K562 (cell line): ENCODE results near the gene SPTBN2. TPM values are rescaled to one million over a fixed set of nuclear protein-coding genes. Genes with fewer than 3 reads are reported as not detected.

Experiments used
- ATAC-seq: fragments of 200-7000 bp; cut with Tn5 transposase; 3 replicates; pipeline ENCODE4 v1.9.1; 2020; ENCODE audit warnings: moderate library complexity
- BruUV-seq: library from RNA; stranded (reverse); fragments of 400-500 nt; replicated peaks from 2 replicates; lab custom pipeline; 2021; lab: Mats Ljungman, UMichigan
- CTCF ChIA-PET: fragments of 300-600 bp; formaldehyde crosslinking; extraction: SDS; loops from one replicate; lab custom pipeline; 2021; ENCODE audit warnings: low intra/inter-chr PET ratio; lab: Yijun Ruan, JAX
- POLR2A ChIA-PET: fragments of 300-600, 350-650 bp; sonication (Branson Sonifier 250); formaldehyde crosslinking; extraction: SDS; loops from one replicate; lab custom pipeline; 2021; ENCODE audit warnings: antibody characterized with exemption, inconsistent platforms; lab: Yijun Ruan, JAX
- DNase-seq, 4 experiments: peaks; one replicate each; pipeline versions ENCODE4 v3.0.0 to v3.0.0-alpha.2; 2011 to 2018; ENCODE audit warnings: low spot score in 3 of 4, mixed read lengths in 3 of 4; ENCODE audit errors: extremely low read depth in 1 of 4
- FAIRE-seq: peaks from 2 replicates; lab custom pipeline; 2011; peaks lifted over from hg19 to GRCh38; lab: Jason Lieb, UNC
- H2AFZ ChIP-seq: 2 replicates; pipeline ENCODE4 v1.6.0; 2011; ENCODE audit warnings: low read depth, low read length, control low read depth, inconsistent platforms
- H3K27ac ChIP-seq: fragments of 200-600 bp; 3 replicates; pipeline ENCODE4 v1.8.0; 2011; ENCODE audit warnings: low read depth, mild to moderate bottlenecking, control low read depth, inconsistent platforms, low read length, moderate library complexity, mixed read lengths; ENCODE audit errors: extremely low read depth
- H3K27me3 ChIP-seq, 2 experiments: fragments of 300-600 bp in 1 of 2; 2 replicates in 1 of 2; 3 replicates in 1 of 2; pipeline versions ENCODE4 v1.6.0 to v1.8.0; 2011; ENCODE audit warnings: inconsistent platforms in 2 of 2, low read length in 2 of 2, mild to moderate bottlenecking in 1 of 2, mixed read lengths in 1 of 2, moderate library complexity in 1 of 2; ENCODE audit not compliant: control insufficient read depth in 2 of 2, insufficient read depth in 2 of 2
- H3K36me3 ChIP-seq: fragments of 300-600 bp; 3 replicates; pipeline ENCODE4 v1.8.0; 2011; ENCODE audit warnings: mild to moderate bottlenecking, low read length, inconsistent platforms; ENCODE audit not compliant: control insufficient read depth, insufficient read depth
- H3K4me1 ChIP-seq, 2 experiments: fragments of 200-600 bp in 1 of 2; replicated peaks in 1 of 2; 2 replicates in 1 of 2; 3 replicates in 1 of 2; pipeline versions ENCODE4 v1.5.1 to v1.8.0; 2011; ENCODE audit warnings: inconsistent platforms in 2 of 2, low read length in 2 of 2, mild to moderate bottlenecking in 1 of 2, mixed read lengths in 1 of 2, moderate library complexity in 1 of 2; ENCODE audit not compliant: control insufficient read depth in 2 of 2, insufficient read depth in 2 of 2
- H3K4me2 ChIP-seq: 2 replicates; pipeline ENCODE4 v1.6.1; 2011; ENCODE audit warnings: low read length, control low read depth, inconsistent platforms, mixed read lengths; ENCODE audit not compliant: insufficient read depth
- H3K4me3 ChIP-seq: fragments of 200-600 bp; sonication (generic), shearing (Covaris generic); 2 replicates; pipeline ENCODE4 v1.5.1; 2016; ENCODE audit warnings: control low read depth, inconsistent platforms
- H3K79me2 ChIP-seq: fragments of 200-600 bp; 3 replicates; pipeline ENCODE4 v1.8.0; 2011; ENCODE audit warnings: low read length, inconsistent platforms; ENCODE audit not compliant: control insufficient read depth, insufficient read depth
- H3K9ac ChIP-seq, 2 experiments: 2 replicates each; pipeline versions ENCODE4 v1.6.0 to v1.6.1; 2011; ENCODE audit warnings: low read depth in 2 of 2, low read length in 2 of 2, control low read depth in 1 of 2, inconsistent platforms in 1 of 2, mild to moderate bottlenecking in 1 of 2, mixed read lengths in 1 of 2; ENCODE audit not compliant: insufficient read depth in 1 of 2
- H3K9me1 ChIP-seq: one replicate; pipeline ENCODE4 v1.6.0; 2011; ENCODE audit warnings: inconsistent platforms, mild to moderate bottlenecking, low read length, moderate library complexity; ENCODE audit not compliant: control insufficient read depth, insufficient read depth
- H3K9me3 ChIP-seq: replicated peaks from 2 replicates; pipeline ENCODE4 v1.5.1; 2011; ENCODE audit warnings: low read depth, low read length, inconsistent platforms; ENCODE audit not compliant: control insufficient read depth, insufficient read depth
- H4K20me1 ChIP-seq: replicated peaks from 2 replicates; pipeline ENCODE4 v1.6.1; 2011; ENCODE audit warnings: low read length, inconsistent platforms, mixed read lengths; ENCODE audit not compliant: control insufficient read depth, insufficient read depth
- FOXK1 ChIP-seq: sonication (generic); formaldehyde crosslinking; IDR thresholded peaks from 2 replicates; pipeline ENCODE4 v1.8.0; 2022; ENCODE audit warnings: missing genetic modification reagents, mild to moderate bottlenecking, borderline replicate concordance
- RB1 ChIP-seq: fragments of 450-650 bp; IDR thresholded peaks from 2 replicates; pipeline ENCODE4 v1.6.1; 2017; ENCODE audit warnings: low read depth, mild to moderate bottlenecking
- SMAD4 ChIP-seq: fragments of 250-450 bp; sonication (Bioruptor Pico); conservative IDR thresholded peaks from 2 replicates; pipeline ENCODE4 v1.8.0; 2021; ENCODE audit warnings: inconsistent platforms, mild to moderate bottlenecking, moderate library complexity
- ZBTB2 ChIP-seq: fragments of 450-650 bp; IDR thresholded peaks from 2 replicates; pipeline ENCODE4 v1.6.1; 2016; ENCODE audit warnings: antibody characterized with exemption
- WGBS: fragments of 100-300 bp; shearing (Covaris generic); methylation state at CpG from one replicate; pipeline ENCODE4 v1.1.6; 2016; ENCODE audit warnings: low coverage, mixed read lengths; ENCODE audit not compliant: insufficient coverage; ENCODE audit errors: missing lambda C conversion rate; 5-methylcytosine and 5-hydroxymethylcytosine counted together
- in situ Hi-C: fragments of 300-500 bp; cut with MboI; formaldehyde crosslinking; loops from 4 replicates; pipeline ENCODE4 v1.15.0; 2018; ENCODE audit warnings: inconsistent platforms, mixed read lengths
- intact Hi-C: fragments of 100-400 bp; cut with micrococcal nuclease; formaldehyde crosslinking; loops from 2 replicates; pipeline ENCODE4 v1.14.2; 2022
- polyA plus RNA-seq, 8 experiments: library from polyadenylated mRNA; depleted of rRNA in 4 of 8; stranded (reverse) in 5 of 8; unstranded in 3 of 8; fragments of >200 nt; fragmentation: Nextera tagmentation in 2 of 8; fragmentation: Illumina TruSeq in 1 of 8; extraction: Ambion mirVana in 2 of 8; extraction: Trizol in 1 of 8; gene quantifications; 2 replicates each; pipeline versions ENCODE4 v1.2.1 to v1.2.3, GENCODE V29; 2011 to 2014; ENCODE audit warnings: inconsistent platforms in 1 of 8, missing spikeins in 1 of 8
- total RNA-seq, 7 experiments: library from RNA; depleted of rRNA in 6 of 7; stranded (reverse); fragments of >200 nt in 6 of 7; fragmentation: Illumina TruSeq in 2 of 7; extraction: Trizol in 2 of 7; gene quantifications; 2 replicates each; pipeline versions ENCODE4 v1.2.1 to v1.2.3, GENCODE V29; 2011 to 2021; ENCODE audit warnings: low replicate concordance in 1 of 7
- TF ChIP-seq, protein P1 (sequence below): sonication (generic); formaldehyde crosslinking; IDR thresholded peaks from 2 replicates; pipeline ENCODE4 v1.8.0; 2022; ENCODE audit warnings: missing genetic modification reagents, mild to moderate bottlenecking, moderate library complexity, borderline replicate concordance

SPTBN2 gene
- total and polyA plus RNA-seq, 9 of the 15 experiments (the other 6 are each of a cell fraction or from before 2014, with no cell fraction given): 0.38 to 56.5 (median 19.7) TPM

- in situ Hi-C loops: no loop called here
- no peaks in the 10 kb centered on the region for H3K27me3 ChIP-seq
- peaks cover 19% of the 10 kb centered on the region for H3K79me2 ChIP-seq
- POLR2A ChIA-PET: interaction anchor here (0.5 to 1.7 kb wide), 6 partner anchors 12 to 94 kb away, joined by 3 to 10 read pairs (median 6); no protein-coding TSS in a partner anchor
- H3K36me3 ChIP-seq: no peaks in the 10 kb centered on the region
- H3K4me3 ChIP-seq: peak overlapping the region; percentile 82; the same call in 1 of the 2 replicates
- H3K9me3 ChIP-seq: no peaks in the 10 kb centered on the region
- H4K20me1 ChIP-seq: no peaks in the 10 kb centered on the region
- FAIRE-seq (no peak), DNase-seq (no peak), ATAC-seq (no peak)
- BruUV-seq: no TSS peak
- WGBS: 70% methylated on average over 15 of the region's 16 CpGs
- no peaks in the 10 kb centered on the region for H3K9me1 ChIP-seq
- H2AFZ ChIP-seq: no peak overlapping the region
- CTCF ChIA-PET: no interaction called here
- intact Hi-C loops: no loop called here
- H3K9ac ChIP-seq: peak overlapping the region; percentile 1 to 81; a peak in 2 of 4 replicates
- H3K4me1 ChIP-seq: peaks cover 9 to 31% of the 10 kb centered on the region in 2 experiments; a peak in 4 of 5 replicates
- no peak overlapping the region for H3K27ac ChIP-seq
- no peak overlapping the region for H3K4me2 ChIP-seq
- TF ChIP-seq RB1 (no peak), FOXK1 (0 out of 2 replicates have a peak, but pooled peaks have one; percentile 31), ZBTB2 (no peak), SMAD4 (CRISPR knock-in tag) (no peak)
- TF ChIP-seq, protein P1, sequence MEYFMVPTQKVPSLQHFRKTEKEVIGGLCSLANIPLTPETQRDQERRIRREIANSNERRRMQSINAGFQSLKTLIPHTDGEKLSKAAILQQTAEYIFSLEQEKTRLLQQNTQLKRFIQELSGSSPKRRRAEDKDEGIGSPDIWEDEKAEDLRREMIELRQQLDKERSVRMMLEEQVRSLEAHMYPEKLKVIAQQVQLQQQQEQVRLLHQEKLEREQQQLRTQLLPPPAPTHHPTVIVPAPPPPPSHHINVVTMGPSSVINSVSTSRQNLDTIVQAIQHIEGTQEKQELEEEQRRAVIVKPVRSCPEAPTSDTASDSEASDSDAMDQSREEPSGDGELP (CRISPR knock-in tag): 0 out of 2 replicates have a peak, but pooled peaks have one; percentile 9
These were observed 14.4 kb upstream of the SPTBN2 start for GRCh38 chr11:66743271-66743968.
